ENCODE measurements around the gene CSF2RB. TPM values are rescaled to one million over a fixed set of nuclear protein-coding genes. Genes with fewer than 3 reads are reported as not detected.

CSF2RB gene
- total and polyA plus RNA-seq, 2 of the 13 experiments (the other 11 are each of a cell fraction or from before 2014, with no cell fraction given) = not detected

GRCh38 chr22:36948273-36949225, 35.1 kb downstream of the CSF2RB start:
- BruUV-seq (replicated peaks) = no TSS peak
- Histone ChIP-seq H3K79me2 (ENCODE audit: insufficient read depth, low read length) (no peaks in the 10 kb centered on the region), H3K4me2 (ENCODE audit: low read depth, low read length) (no peak overlapping the region), H3K27ac (ENCODE audit: extremely low read length, insufficient read depth, low read length) (no peak overlapping the region), H3K36me3 (replicated peaks in 1 of 2; ENCODE audit: control insufficient read depth in 1 of 2, insufficient read depth in 2 of 2, low read length in 2 of 2) (no peaks in the 10 kb centered on the region), H3K27me3 (ENCODE audit: control insufficient read depth in 1 of 2, insufficient read depth in 2 of 2, low read length in 2 of 2) (peaks cover under 1 to 17% of the 10 kb centered on the region in 2 experiments; a peak in 2 of 5 replicates), H3K9me3 (ENCODE audit: low read length) (no peaks in the 10 kb centered on the region), H4K20me1 (ENCODE audit: insufficient read depth, low read length) (no peaks in the 10 kb centered on the region), H3K4me3 (replicated peaks in 1 of 3; ENCODE audit: insufficient read depth in 1 of 3, low read depth in 2 of 3, low read length in 3 of 3) (no peak overlapping the region), H2AFZ (ENCODE audit: low read length) (no peak overlapping the region), H3K9ac (ENCODE audit: insufficient read depth, low read depth, low read length) (no peak overlapping the region), H3K4me1 (ENCODE audit: insufficient read depth, low read length) (no peaks in the 10 kb centered on the region)
- DNase-seq (ENCODE audit: low spot score) (no peak), FAIRE-seq (no peak), ATAC-seq (no peak)
- CTCF ChIA-PET (ENCODE audit: low intra/inter-chr PET ratio, low total read pairs) = no interaction called here
- intact Hi-C loops (cut with micrococcal nuclease; ENCODE audit: unreplicated experiment) = no loop called here
- in situ Hi-C loops (cut with HindIII; ENCODE audit: extremely low pct_ligation_motif_present, low pct_unique_long_range_greater_than_20kb) = no loop called here
- TF ChIP-seq IRF1 (CRISPR knock-in tag; IDR thresholded peaks at IDR 0.05; ENCODE audit: low read depth) (no peak), ZBTB38 (CRISPR knock-in tag; IDR thresholded peaks at IDR 0.05) (no peak), ZSCAN31 (CRISPR knock-in tag; IDR thresholded peaks at IDR 0.05; ENCODE audit: low read depth) (no peak)
- WGBS (ENCODE audit: low lambda C conversion rate) = 11% methylated on average over 9 of the region's 9 CpGs
- POLR2A ChIA-PET = no interaction called here

GRCh38 chr22:36950797-36951590, 37.6 kb downstream of the CSF2RB start:
- no peaks in the 10 kb centered on the region for H3K36me3 ChIP-seq (replicated peaks in 1 of 2; ENCODE audit: control insufficient read depth in 1 of 2, insufficient read depth in 2 of 2, low read length in 2 of 2)
- intact Hi-C loops (cut with micrococcal nuclease; ENCODE audit: unreplicated experiment) (no loop called here), in situ Hi-C loops (cut with HindIII; ENCODE audit: extremely low pct_ligation_motif_present, low pct_unique_long_range_greater_than_20kb) (no loop called here)
- ATAC-seq = no peak
- no peak overlapping the region for H3K4me2 ChIP-seq (ENCODE audit: low read depth, low read length)
- no peak for DNase-seq (ENCODE audit: low spot score)
- BruUV-seq (replicated peaks) = no TSS peak
- H3K9me3 ChIP-seq (ENCODE audit: low read length) = no peaks in the 10 kb centered on the region
- no peak overlapping the region for H3K9ac ChIP-seq (ENCODE audit: insufficient read depth, low read depth, low read length)
- no peak for FAIRE-seq
- H3K4me1 ChIP-seq (ENCODE audit: insufficient read depth, low read length) = no peaks in the 10 kb centered on the region
- ChIA-PET POLR2A (no interaction called here), CTCF (ENCODE audit: low intra/inter-chr PET ratio, low total read pairs) (no interaction called here)
- H3K79me2 ChIP-seq (ENCODE audit: insufficient read depth, low read length) = no peaks in the 10 kb centered on the region
- H3K27me3 ChIP-seq (ENCODE audit: control insufficient read depth in 1 of 2, insufficient read depth in 2 of 2, low read length in 2 of 2) = peaks cover 1 to 17% of the 10 kb centered on the region in 2 experiments; a peak in 3 of 5 replicates
- no peaks in the 10 kb centered on the region for H4K20me1 ChIP-seq (ENCODE audit: insufficient read depth, low read length)
- no peak overlapping the region for H2AFZ ChIP-seq (ENCODE audit: low read length)
- no peak overlapping the region for H3K4me3 ChIP-seq (replicated peaks in 1 of 3; ENCODE audit: insufficient read depth in 1 of 3, low read depth in 2 of 3, low read length in 3 of 3)
- WGBS (ENCODE audit: low lambda C conversion rate) = 31% methylated on average over 16 of the region's 17 CpGs
- H3K27ac ChIP-seq (ENCODE audit: extremely low read length, insufficient read depth, low read length) = no peak overlapping the region
- TF ChIP-seq ZNF432 (CRISPR knock-in tag; IDR thresholded peaks at IDR 0.05; ENCODE audit: borderline replicate concordance) = no peak
- TF ChIP-seq IRF9 (CRISPR knock-in tag; IDR thresholded peaks at IDR 0.05; ENCODE audit: borderline replicate concordance) = no peak
- TF ChIP-seq RFX3 (CRISPR knock-in tag; IDR thresholded peaks at IDR 0.05) = no peak
- no peak for TF ChIP-seq KLF13 (CRISPR knock-in tag; IDR thresholded peaks at IDR 0.05)
- TF ChIP-seq HCFC1 (IDR thresholded peaks at IDR 0.05; ENCODE audit: low read depth, low read length) = no peak
- no peak for TF ChIP-seq POLR2G (IDR thresholded peaks at IDR 0.05; ENCODE audit: low read depth, low read length)

Measured in HepG2 (cell line).